Skeletal muscle tissue (tissue), 4 donors: ENCODE results near the gene SLFN12L. TPM values are rescaled to one million over a fixed set of nuclear protein-coding genes. Genes with fewer than 3 reads are reported as not detected.

Experiments
- H3K27ac ChIP-seq: one replicate; pipeline ENCODE4 v1.7.0; 2013; ENCODE audit warnings: mild to moderate bottlenecking, low read depth, low read length, inconsistent platforms
- H3K27me3 ChIP-seq, 3 donors: one replicate each; pipeline ENCODE4 v1.7.0; 2013; ENCODE audit warnings: low read length in 3 of 3; ENCODE audit not compliant: control insufficient read depth in 3 of 3, insufficient read depth in 3 of 3
- H3K36me3 ChIP-seq, 3 donors: one replicate each; pipeline ENCODE4 v1.7.0; 2013; ENCODE audit warnings: low read length in 3 of 3; ENCODE audit not compliant: control insufficient read depth in 3 of 3, insufficient read depth in 3 of 3
- H3K4me1 ChIP-seq, 3 donors: one replicate each; pipeline ENCODE4 v1.7.0; 2013; ENCODE audit warnings: low read length in 3 of 3, mild to moderate bottlenecking in 3 of 3; ENCODE audit not compliant: control insufficient read depth in 3 of 3, insufficient read depth in 3 of 3
- H3K4me3 ChIP-seq, 3 donors: one replicate each; pipeline ENCODE4 v1.7.0; 2013; ENCODE audit warnings: low read length in 3 of 3
- H3K9ac ChIP-seq, 3 donors: one replicate each; pipeline ENCODE4 v1.7.0; 2013; ENCODE audit warnings: low read length in 3 of 3, mild to moderate bottlenecking in 3 of 3, moderate library complexity in 2 of 3, low read depth in 1 of 3
- H3K9me3 ChIP-seq, 3 donors: one replicate each; pipeline ENCODE4 v1.7.0; 2013; ENCODE audit warnings: low read length in 3 of 3; ENCODE audit not compliant: control insufficient read depth in 3 of 3
- total RNA-seq: library from RNA; depleted of rRNA; stranded (reverse); fragments of >200 nt; gene quantifications from one replicate; pipeline ENCODE4 v1.2.3, GENCODE V29; 2014
- donor health status: Osteomylitis.

Gene SLFN12L
- total RNA-seq, 1 donor from 2014 or later: 0.52 TPM

- Histone ChIP-seq H3K36me3 (no peaks in the 10 kb centered on the region), H3K27me3 (peaks cover 15 to 31% (median 27%) of the 10 kb centered on the region in 3 donors), H3K4me1 (peaks cover 7 to 12% (median 8%) of the 10 kb centered on the region in 3 donors), H3K9me3 (no peaks in the 10 kb centered on the region), H3K9ac (no peak overlapping the region), H3K27ac (no peak overlapping the region), H3K4me3 (peak overlapping the region; percentile 65 to 75 (median 74))
Measured at GRCh38 chr17:35448899-35449227, 88.6 kb downstream of the SLFN12L start.

- Histone ChIP-seq H3K9ac (peak within 1 kb of the TSS in 2 of 3 donors; percentile 38 to 54), H3K27me3 (peaks cover 15 to 31% (median 27%) of the 10 kb centered on the region in 3 donors), H3K27ac (no peak within 1 kb of the TSS), H3K9me3 (no peaks in the 10 kb centered on the region), H3K4me3 (peak within 1 kb of the TSS; percentile 65 to 75 (median 74)), H3K36me3 (no peaks in the 10 kb centered on the region), H3K4me1 (peaks cover 7 to 12% (median 8%) of the 10 kb centered on the region in 3 donors)
Measured at GRCh38 chr17:35448214-35448898, 89.1 kb downstream of the SLFN12L start, which contains the start of gene SLFN13. Gene SLFN13, minus strand, starts transcription at chr17:35448766. Its CDS starts 3,086 bp downstream, at chr17:35445680.

- Histone ChIP-seq H3K4me1 (peaks cover 7 to 12% (median 8%) of the 10 kb centered on the region in 3 donors), H3K27ac (no peak overlapping the region), H3K4me3 (peak overlapping the region in 2 of 3 donors; percentile 22 to 65), H3K9ac (no peak overlapping the region), H3K27me3 (peaks cover 15 to 31% (median 27%) of the 10 kb centered on the region in 3 donors), H3K36me3 (no peaks in the 10 kb centered on the region), H3K9me3 (no peaks in the 10 kb centered on the region)
Measured at GRCh38 chr17:35447499-35447898, 90.0 kb downstream of the SLFN12L start.

GRCh38 chr17:35438433-35438832 is 99.0 kb downstream of the SLFN12L start:
- peaks cover 2 to 6% (median 6%) of the 10 kb centered on the region in 3 donors for H3K4me1 ChIP-seq
- peaks cover 0 to 3% (median under 1%) of the 10 kb centered on the region in 3 donors for H3K27me3 ChIP-seq
- no peaks in the 10 kb centered on the region for H3K9me3 ChIP-seq
- H3K27ac ChIP-seq: no peak overlapping the region
- no peak overlapping the region for H3K4me3 ChIP-seq
- H3K36me3 ChIP-seq: no peaks in the 10 kb centered on the region
- no peak overlapping the region for H3K9ac ChIP-seq

- peaks cover 7 to 31% (median 21%) of the 10 kb centered on the region in 3 donors for H3K4me1 ChIP-seq
- H3K27me3 ChIP-seq: peaks cover 0 to 4% (median 3%) of the 10 kb centered on the region in 3 donors
- H3K4me3 ChIP-seq: peak overlapping the region; percentile 76 to 86 (median 80)
- H3K9me3 ChIP-seq: no peaks in the 10 kb centered on the region
- peak overlapping the region; percentile 75 for H3K27ac ChIP-seq
- H3K36me3 ChIP-seq: no peaks in the 10 kb centered on the region
- peak overlapping the region; percentile 66 to 79 (median 76) for H3K9ac ChIP-seq
Measured at GRCh38 chr17:35433075-35433894, 104.2 kb downstream of the SLFN12L start.

- Histone ChIP-seq H3K27me3 (peaks cover 0 to 4% (median 3%) of the 10 kb centered on the region in 3 donors), H3K27ac (peak within 1 kb of the TSS; percentile 75), H3K9ac (peak within 1 kb of the TSS; percentile 66 to 79 (median 76)), H3K9me3 (no peaks in the 10 kb centered on the region), H3K36me3 (no peaks in the 10 kb centered on the region), H3K4me3 (peak within 1 kb of the TSS; percentile 76 to 86 (median 80)), H3K4me1 (peaks cover 7 to 31% (median 21%) of the 10 kb centered on the region in 3 donors)
Measured at GRCh38 chr17:35432176-35433074, 105.1 kb downstream of the SLFN12L start, which contains the start of gene SLFN12. Gene SLFN12, minus strand, starts transcription at chr17:35432500. Its CDS starts 9,472 bp downstream, at chr17:35423028.

- Histone ChIP-seq H3K36me3 (no peaks in the 10 kb centered on the region), H3K27me3 (peaks cover 0 to 4% (median 0%) of the 10 kb centered on the region in 3 donors), H3K27ac (no peak overlapping the region), H3K9me3 (no peaks in the 10 kb centered on the region), H3K4me1 (peaks cover 7 to 31% (median 21%) of the 10 kb centered on the region in 3 donors), H3K9ac (no peak overlapping the region), H3K4me3 (no peak overlapping the region)
Measured at GRCh38 chr17:35429702-35430101, 107.8 kb downstream of the SLFN12L start.

GRCh38 chr17:35428229-35428628 is 109.2 kb downstream of the SLFN12L start:
- H3K27me3 ChIP-seq: peaks cover 0 to 1% (median 0%) of the 10 kb centered on the region in 3 donors
- no peaks in the 10 kb centered on the region for H3K9me3 ChIP-seq
- no peaks in the 10 kb centered on the region for H3K36me3 ChIP-seq
- H3K27ac ChIP-seq: no peak overlapping the region
- no peak overlapping the region for H3K9ac ChIP-seq
- H3K4me3 ChIP-seq: no peak overlapping the region
- H3K4me1 ChIP-seq: peaks cover 2 to 23% (median 14%) of the 10 kb centered on the region in 3 donors

- Histone ChIP-seq H3K36me3 (peaks cover 0 to 13% (median 0%) of the 10 kb centered on the region in 3 donors), H3K9ac (no peak overlapping the region), H3K27ac (no peak overlapping the region), H3K27me3 (no peaks in the 10 kb centered on the region), H3K4me1 (no peaks in the 10 kb centered on the region), H3K9me3 (no peaks in the 10 kb centered on the region), H3K4me3 (no peak overlapping the region)
Measured at GRCh38 chr17:35423761-35424160, 113.7 kb downstream of the SLFN12L start.
